ENCODE results near the gene TMEM178B. TPM values are rescaled to one million over a fixed set of nuclear protein-coding genes. Genes with fewer than 3 reads are reported as not detected.

TMEM178B gene
- polyA plus RNA-seq, 2 of the 4 experiments (the other 2 are of a cell fraction), result 0.88 to 0.93 TPM

DNA sequence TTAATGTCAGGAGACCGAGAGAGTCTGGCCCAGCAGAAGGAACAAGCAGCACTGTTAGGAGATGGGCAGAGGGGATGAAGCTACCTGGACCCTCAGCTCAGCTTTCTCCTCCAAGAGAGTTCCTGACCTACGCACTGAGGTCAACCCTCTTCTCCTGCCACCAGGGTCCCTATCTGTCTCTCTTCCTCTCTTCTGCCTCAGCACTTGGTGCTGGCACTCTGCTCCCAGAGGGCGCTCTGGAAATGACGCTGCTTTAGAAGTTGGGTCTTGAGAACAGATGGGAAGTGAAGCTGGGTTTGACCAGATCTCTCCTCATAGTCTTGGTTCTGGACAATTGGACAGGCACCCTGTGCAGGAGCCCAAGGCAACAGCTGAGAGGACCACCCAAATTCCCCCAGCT lies 261.3 kb downstream of the TMEM178B start:
- 11% methylated on average over 4 of the region's 4 CpGs for WGBS (ENCODE audit: missing lambda C conversion rate)
- Histone ChIP-seq H3K27ac (no peak overlapping the region), H3K4me1 (no peaks in the 10 kb centered on the region), H3K4me2 (no peak overlapping the region), H3K9me3 (no peaks in the 10 kb centered on the region), H3K4me3 (no peak overlapping the region)
- TF ChIP-seq NFE2L2 (conservative IDR thresholded peaks at IDR 0.05; ENCODE audit: low read length) (no peak), MAFK (IDR thresholded peaks at IDR 0.05; ENCODE audit: partially characterized antibody) (no peak), SREBF2 (IDR thresholded peaks at IDR 0.05) (no peak), BHLHE40 (IDR thresholded peaks at IDR 0.05; ENCODE audit: low read depth, low read length) (no peak), MAZ (IDR thresholded peaks at IDR 0.05; ENCODE audit: borderline replicate concordance, low read depth, low read length) (no peak), HEYL (CRISPR knock-in tag; IDR thresholded peaks at IDR 0.05) (no peak), GATA3 (IDR thresholded peaks at IDR 0.05; ENCODE audit: borderline replicate concordance) (no peak), CBX8 (IDR thresholded peaks at IDR 0.05) (no peak)
- TF ChIP-seq, protein P1, sequence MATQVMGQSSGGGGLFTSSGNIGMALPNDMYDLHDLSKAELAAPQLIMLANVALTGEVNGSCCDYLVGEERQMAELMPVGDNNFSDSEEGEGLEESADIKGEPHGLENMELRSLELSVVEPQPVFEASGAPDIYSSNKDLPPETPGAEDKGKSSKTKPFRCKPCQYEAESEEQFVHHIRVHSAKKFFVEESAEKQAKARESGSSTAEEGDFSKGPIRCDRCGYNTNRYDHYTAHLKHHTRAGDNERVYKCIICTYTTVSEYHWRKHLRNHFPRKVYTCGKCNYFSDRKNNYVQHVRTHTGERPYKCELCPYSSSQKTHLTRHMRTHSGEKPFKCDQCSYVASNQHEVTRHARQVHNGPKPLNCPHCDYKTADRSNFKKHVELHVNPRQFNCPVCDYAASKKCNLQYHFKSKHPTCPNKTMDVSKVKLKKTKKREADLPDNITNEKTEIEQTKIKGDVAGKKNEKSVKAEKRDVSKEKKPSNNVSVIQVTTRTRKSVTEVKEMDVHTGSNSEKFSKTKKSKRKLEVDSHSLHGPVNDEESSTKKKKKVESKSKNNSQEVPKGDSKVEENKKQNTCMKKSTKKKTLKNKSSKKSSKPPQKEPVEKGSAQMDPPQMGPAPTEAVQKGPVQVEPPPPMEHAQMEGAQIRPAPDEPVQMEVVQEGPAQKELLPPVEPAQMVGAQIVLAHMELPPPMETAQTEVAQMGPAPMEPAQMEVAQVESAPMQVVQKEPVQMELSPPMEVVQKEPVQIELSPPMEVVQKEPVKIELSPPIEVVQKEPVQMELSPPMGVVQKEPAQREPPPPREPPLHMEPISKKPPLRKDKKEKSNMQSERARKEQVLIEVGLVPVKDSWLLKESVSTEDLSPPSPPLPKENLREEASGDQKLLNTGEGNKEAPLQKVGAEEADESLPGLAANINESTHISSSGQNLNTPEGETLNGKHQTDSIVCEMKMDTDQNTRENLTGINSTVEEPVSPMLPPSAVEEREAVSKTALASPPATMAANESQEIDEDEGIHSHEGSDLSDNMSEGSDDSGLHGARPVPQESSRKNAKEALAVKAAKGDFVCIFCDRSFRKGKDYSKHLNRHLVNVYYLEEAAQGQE (IDR thresholded peaks at IDR 0.05), result no peak
- TF ChIP-seq, protein P2, sequence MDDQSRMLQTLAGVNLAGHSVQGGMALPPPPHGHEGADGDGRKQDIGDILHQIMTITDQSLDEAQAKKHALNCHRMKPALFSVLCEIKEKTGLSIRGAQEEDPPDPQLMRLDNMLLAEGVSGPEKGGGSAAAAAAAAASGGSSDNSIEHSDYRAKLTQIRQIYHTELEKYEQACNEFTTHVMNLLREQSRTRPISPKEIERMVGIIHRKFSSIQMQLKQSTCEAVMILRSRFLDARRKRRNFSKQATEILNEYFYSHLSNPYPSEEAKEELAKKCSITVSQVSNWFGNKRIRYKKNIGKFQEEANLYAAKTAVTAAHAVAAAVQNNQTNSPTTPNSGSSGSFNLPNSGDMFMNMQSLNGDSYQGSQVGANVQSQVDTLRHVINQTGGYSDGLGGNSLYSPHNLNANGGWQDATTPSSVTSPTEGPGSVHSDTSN (IDR thresholded peaks at IDR 0.05), result no peak
- TF ChIP-seq, protein P3, sequence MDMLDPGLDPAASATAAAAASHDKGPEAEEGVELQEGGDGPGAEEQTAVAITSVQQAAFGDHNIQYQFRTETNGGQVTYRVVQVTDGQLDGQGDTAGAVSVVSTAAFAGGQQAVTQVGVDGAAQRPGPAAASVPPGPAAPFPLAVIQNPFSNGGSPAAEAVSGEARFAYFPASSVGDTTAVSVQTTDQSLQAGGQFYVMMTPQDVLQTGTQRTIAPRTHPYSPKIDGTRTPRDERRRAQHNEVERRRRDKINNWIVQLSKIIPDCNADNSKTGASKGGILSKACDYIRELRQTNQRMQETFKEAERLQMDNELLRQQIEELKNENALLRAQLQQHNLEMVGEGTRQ (IDR thresholded peaks at IDR 0.05), result no peak
- ATAC-seq (peak in 1 of 2 experiments; percentile 66; a peak in 3 of 6 replicates), DNase-seq (ENCODE audit: low read depth in 1 of 2, low spot score in 1 of 2) (no peak), FAIRE-seq (no peak)
- ChIA-PET CTCF (interaction anchor here (1.0 to 1.6 kb wide), 3 partner anchors 27 to 198 kb away, joined by 3 read pairs; no protein-coding TSS in a partner anchor), POLR2A (no interaction called here)

DNA sequence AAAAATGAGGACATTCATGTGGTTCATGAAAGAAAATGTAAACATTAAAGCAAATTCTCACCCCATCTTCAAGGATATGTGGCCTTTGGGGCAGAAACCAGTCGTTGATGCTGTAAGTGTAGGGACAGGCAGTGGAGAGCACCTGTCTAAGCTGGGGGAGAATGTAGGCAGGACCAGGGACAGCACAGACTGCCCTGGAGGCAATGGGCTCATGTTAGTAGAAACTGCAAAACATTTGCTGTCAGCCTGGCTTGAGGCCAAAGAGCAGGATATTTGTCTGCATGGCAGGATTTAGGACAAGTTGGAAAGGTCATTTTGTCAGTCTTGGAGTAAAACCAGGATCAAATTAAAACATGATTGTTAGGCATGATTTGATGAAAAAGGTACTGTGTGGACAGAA lies 265.7 kb downstream of the TMEM178B start:
- TF ChIP-seq HOXA7 (CRISPR knock-in tag; IDR thresholded peaks at IDR 0.05), result no peak
- TF ChIP-seq, protein P1 (IDR thresholded peaks at IDR 0.05), result 0 out of 2 replicates have a peak, but pooled peaks have one; percentile 40
- POLR2A ChIA-PET, result no interaction called here
- no peaks in the 10 kb centered on the region for H3K9me3 ChIP-seq
- H3K4me1 ChIP-seq, result no peaks in the 10 kb centered on the region
- WGBS (ENCODE audit: missing lambda C conversion rate), result 4% methylated on average over 1 of the region's 1 CpG
- H3K27ac ChIP-seq, result no peak overlapping the region
- DNase-seq (ENCODE audit: low read depth in 1 of 2, low spot score in 1 of 2), result no peak
- no peak for ATAC-seq
- H3K4me2 ChIP-seq, result no peak overlapping the region
- CTCF ChIA-PET, result no interaction called here
- no peak overlapping the region for H3K4me3 ChIP-seq
- no peak for FAIRE-seq

DNA sequence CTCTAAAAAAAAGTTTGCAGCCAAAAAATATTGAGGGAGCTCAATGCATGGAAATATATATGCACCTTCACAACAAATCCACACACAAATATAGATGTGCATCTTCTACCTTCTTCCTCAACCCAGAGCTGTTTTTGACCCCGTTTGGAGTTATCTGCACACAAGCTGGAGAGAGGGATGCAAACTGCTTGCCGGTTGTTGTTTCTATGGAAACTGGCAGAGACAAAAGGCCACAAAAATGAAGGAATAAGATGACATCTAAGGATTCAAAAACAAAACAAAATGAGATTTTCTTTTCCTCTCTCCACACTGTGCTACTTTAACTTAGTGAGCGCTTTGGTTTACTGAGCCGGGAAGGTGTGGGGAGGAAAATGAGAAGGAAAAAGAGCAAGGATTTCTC lies 267.1 kb downstream of the TMEM178B start:
- ATAC-seq, result no peak
- ChIA-PET CTCF (no interaction called here), POLR2A (no interaction called here)
- Histone ChIP-seq H3K4me1 (no peaks in the 10 kb centered on the region), H3K4me3 (no peak overlapping the region), H3K27ac (no peak overlapping the region), H3K4me2 (no peak overlapping the region), H3K9me3 (no peaks in the 10 kb centered on the region)
- DNase-seq (ENCODE audit: low read depth in 1 of 2, low spot score in 1 of 2), result no peak
- TF ChIP-seq TP53 (CRISPR knock-in tag; IDR thresholded peaks at IDR 0.05) (no peak), PHF8 (IDR thresholded peaks at IDR 0.05; ENCODE audit: borderline replicate concordance, low read depth) (no peak), RFX5 (IDR thresholded peaks at IDR 0.05) (no peak)
- TF ChIP-seq, protein P4, sequence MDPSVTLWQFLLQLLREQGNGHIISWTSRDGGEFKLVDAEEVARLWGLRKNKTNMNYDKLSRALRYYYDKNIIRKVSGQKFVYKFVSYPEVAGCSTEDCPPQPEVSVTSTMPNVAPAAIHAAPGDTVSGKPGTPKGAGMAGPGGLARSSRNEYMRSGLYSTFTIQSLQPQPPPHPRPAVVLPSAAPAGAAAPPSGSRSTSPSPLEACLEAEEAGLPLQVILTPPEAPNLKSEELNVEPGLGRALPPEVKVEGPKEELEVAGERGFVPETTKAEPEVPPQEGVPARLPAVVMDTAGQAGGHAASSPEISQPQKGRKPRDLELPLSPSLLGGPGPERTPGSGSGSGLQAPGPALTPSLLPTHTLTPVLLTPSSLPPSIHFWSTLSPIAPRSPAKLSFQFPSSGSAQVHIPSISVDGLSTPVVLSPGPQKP (IDR thresholded peaks at IDR 0.05; ENCODE audit: low read depth, low read length), result no peak
- TF ChIP-seq, protein P5, sequence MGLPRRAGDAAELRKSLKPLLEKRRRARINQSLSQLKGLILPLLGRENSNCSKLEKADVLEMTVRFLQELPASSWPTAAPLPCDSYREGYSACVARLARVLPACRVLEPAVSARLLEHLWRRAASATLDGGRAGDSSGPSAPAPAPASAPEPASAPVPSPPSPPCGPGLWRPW (IDR thresholded peaks at IDR 0.05), result no peak
- 70% methylated on average over 4 of the region's 4 CpGs for WGBS (ENCODE audit: missing lambda C conversion rate)
- FAIRE-seq, result no peak

All from A549 (cell line).